ENCODE data around the gene GRK4.
A peak's percentile ranks its signal among the peaks of the same experiment; 100 is the strongest.
"Not testable (repeated sequence)": the region's sequence is repeated elsewhere in the genome, so short reads cannot be mapped to it uniquely, and the experiment has no call there.

Gene GRK4

DNA sequence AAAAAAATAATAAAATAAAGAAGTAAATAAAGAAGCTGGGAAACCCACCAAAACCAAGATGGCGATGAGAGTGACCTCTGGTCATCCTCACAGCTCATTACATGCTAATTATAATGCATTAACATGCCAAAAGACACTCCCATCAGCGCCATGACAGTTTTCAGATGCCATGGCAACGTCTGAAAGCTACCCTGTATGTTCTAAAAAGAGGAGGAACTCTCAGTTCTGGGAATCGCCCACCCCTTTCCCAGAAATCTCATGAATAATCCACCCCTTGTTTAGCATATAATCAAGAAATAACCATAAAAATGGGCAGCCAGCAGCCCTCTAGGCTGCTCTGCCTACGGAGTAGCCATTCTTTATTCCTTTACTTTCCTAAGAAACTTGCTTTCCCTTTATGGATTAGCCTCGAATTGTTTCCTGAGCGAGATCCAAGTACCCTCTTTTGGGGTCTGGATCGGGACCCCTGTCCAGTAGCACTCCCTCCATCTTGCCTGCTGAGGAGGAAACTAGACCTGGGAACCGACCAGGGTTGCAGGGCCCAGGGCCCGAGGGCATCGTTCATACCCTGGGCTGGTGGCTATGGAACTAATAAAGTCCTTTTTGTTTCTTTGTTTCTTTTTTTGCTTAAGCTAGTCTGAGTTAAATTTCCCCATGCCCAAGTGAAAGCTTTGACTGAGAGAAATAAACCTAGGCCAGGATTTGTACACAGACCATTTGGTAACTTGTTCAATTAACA, 80.1 kb downstream of the GRK4 start:
- no peak for DNase-seq

DNA sequence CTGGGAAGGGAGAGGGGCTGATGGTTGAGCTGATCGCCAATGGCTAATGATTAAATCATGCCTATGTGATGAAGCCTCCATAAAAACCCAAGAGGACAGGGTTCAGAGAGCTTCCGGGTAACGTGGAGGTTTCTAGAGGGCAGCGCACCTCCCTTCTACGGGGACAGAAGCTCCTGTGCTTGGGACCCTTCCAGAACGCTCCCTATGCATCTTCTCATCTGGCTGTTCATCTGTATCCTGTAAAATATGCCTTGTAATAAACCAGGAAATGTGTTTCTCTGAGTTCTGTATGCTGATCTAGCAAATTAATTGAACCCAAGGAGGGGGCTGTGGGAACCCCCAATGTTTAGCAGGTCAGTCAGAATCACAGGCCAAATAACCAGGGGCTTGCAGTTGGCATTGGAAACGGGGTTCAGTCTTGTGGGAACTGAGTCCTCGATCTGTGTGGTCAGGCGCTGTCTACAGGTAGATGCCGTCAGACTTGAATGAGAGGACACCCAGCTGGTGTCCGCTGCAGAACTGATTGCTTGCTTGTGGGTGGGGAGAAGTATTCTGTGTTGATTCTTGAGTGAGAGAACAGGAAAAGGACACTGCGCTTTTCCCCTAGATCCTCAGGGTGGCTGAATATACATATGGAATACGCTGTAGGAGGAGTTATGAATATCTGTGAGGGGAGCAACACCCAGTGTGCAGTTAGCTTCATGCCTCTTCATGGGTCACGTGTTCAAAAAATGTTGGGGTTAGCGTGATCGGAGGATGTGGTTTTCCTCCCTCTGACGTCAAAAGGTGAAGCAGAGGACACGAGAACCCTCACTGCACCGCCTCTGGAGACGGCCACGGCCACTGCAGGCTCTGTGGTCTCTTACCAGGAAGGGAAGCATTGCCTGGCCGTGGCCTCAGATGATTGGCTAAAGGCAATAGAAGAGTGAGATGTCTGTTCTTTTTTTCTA, 81.8 kb downstream of the GRK4 start:
- no peak for DNase-seq

DNA sequence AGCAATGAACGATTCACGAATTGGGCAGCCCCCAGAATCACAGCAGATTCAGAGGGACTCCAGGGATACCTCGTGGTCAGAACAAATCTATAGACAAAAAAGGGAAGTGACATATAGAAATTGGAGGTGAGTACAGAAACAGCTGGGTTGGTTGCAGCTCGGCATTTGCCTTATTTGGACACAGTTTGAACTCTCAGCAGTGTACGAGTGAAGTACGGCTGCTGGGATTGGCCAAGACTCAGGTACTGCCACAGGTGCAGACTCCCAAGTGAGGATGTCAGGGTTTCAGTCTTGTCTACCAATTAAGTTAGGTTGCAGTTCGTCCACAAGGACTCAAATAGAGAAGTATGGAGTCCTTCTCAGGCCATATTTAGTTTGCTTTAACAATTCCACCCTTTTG, 82.8 kb downstream of the GRK4 start:
- DNase-seq, result no peak

DNA sequence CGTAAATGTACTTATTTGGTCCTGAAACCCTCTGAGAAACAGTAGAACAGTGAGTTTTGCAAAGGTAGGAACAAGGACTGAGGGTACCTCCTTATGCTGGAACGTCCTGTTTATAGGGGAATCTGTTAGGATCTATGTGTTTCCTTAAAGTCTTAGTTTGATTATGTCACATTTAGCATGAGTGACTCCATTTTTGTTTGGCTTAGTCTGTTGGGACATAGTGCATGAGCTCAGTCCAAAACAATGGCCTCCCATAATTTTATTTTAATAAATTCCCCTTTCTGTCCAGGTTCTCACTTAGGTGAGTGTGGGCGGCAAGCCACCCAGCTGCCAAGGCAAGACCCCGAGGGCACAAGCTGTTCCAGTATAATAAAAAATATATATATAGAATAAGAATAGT, 83.3 kb downstream of the GRK4 start:
- DNase-seq, result no peak

DNA sequence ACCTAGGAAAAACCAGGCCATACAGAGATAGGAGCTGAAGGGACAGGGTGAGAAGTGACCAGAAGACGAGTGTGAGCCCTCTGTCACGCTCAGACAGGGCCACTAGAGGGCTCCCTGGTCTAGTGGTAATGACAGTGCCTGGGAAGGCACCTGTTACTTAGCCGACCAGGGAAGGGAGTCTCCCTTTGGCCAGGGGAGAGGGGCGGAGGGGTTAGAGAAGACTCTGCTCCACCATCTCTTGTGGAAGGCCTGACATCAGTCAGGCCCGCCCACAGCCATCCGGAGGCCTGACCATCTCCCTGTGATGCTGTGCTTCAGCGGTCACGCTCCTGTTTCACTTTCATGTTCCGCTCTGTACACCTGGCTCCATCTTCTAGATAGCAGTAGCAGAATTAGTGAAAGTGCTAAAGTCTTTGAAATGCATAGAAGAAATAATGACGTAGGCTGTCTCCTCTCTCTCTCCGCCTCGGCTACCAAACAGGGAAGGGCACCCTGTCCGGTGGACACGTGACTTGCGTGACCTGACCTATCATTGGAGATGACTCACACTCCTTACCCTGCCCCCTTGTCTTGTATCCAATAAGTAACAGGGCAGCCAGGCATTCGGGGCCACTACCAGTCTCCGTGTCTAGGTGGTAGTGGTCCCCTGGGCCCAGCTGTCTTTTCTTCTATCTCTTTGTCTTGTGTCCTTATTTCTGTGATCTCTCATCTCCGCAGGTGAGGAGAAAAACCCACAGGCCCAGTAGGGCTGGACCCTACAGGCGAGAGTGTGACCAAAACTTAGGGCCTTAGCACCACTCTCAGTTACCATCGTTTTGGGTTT, 84.3 kb downstream of the GRK4 start:
- peak; percentile 12 for DNase-seq

DNA sequence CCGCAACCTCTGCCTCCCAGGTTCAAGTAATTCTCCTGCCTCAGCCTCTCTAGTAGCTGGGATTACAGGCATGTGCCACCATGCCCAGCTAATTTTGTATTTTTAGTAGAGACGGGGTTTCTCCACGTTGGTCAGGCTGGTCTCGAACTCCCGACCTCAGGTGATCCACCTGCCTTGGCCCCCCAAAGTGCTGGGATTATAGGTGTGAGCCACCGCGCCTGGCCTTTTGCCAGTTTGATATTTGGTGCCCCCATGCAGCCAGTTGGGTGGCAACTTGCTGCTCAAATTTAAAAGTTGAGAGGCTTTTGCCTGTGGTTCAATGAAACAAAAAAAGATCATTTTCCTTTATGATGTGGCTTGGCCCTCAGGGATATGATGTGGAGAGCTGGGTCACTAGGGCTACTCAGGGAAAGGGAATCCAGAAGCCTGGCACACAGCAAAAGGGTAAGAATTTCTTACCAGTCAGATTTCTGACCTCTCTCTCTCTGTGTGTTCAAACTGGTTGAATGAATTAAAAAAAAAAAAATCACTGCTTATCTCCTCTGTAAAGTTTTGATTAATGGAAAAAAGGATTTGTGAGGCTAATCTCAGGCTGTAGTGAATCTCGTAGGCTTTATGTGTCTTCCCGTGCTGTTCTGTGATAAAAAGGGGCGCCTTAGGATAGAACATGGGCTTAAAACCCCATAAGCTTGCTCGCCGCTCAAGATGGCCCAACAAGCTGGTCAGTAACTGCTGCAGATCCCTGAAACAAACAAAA, 87.9 kb downstream of the GRK4 start:
- not testable (repeated sequence) for DNase-seq

DNA sequence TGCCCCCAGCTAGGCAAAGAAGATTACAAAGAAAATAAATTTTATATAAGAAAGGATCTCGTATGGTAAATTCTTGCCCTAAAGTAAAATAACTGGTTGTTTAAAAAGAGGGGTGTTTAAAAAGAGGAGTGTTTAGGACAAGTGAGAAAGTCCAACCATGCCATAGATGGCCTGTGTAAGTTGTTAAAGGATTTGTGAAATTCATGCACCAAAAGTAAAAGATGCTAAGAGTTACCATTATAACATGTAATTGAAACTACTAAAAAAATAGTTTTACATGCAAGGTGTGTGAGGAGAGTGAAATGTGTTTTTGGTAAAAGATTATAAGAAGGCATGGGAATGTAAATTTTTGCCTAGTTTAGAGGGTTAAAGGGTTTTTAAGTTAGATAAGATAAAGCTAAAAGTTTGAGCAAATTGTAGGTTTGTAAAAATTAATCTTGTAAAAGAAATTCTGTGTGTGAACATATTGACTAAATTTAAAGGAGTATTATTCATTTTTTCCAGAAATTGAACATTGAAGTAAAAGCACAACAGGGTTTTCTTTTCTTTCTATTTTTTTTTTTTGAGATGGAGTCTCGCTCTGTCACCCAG, 90.9 kb downstream of the GRK4 start:
- DNase-seq, result no peak

DNA sequence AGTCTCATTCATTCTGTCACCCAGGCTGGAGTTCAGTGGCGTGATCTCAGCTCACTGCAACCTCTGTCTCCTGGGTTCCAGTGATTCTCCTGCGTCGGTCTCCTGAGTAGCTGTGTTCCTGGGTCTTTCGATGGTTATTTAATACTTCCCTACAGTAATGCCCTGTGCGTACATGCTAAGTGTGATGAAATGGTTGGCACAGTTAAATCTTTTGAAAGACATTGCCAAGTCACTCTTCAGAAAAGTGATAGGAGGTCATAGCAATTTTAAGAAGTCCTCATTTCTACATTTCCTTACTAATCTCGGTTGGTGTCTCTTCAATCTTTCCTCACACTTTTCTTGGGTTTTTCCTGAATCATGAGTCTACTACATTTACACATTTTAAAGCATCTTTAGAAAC, 96.6 kb downstream of the GRK4 start:
- DNase-seq, result no peak

DNA sequence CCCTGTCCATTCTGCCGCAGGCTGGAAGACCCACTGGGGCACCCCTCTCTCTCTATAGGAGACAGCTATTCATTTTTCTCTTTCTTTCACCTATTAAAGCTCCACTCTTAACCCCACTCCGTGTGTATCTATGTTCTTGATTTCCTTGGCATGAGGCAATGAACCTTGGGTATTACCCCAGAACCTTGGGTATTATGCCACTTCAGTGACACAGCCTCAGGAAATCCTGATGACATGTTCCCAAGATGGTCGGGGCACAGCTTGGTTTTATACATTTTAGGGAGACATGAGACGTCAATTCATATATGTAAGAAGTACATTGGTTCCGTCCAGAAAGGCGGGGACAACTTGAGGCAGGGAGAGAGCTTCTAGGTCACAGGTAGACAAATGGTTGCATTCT, 97.6 kb downstream of the GRK4 start:
- no peak for DNase-seq

DNA sequence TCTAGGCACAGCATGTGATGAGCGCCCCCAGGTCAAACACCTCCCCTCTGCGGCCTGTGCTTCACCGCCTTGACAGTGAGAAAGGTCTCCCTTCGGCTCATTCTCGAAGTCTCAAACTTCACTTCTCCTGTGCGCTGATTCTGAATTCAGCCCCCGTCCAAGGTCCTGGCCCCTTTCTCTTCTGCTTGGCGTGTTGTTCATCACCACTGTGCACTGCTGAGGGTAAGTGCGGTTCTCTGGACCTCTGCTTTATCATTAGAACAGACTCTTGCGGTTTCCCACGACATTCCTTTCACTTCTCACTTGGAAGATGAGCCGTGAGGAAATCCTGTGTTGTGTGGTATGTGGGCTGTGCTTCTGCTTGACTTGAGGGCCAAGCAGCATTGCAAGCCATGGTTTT, 99.1 kb downstream of the GRK4 start:
- no peak for DNase-seq

DNA sequence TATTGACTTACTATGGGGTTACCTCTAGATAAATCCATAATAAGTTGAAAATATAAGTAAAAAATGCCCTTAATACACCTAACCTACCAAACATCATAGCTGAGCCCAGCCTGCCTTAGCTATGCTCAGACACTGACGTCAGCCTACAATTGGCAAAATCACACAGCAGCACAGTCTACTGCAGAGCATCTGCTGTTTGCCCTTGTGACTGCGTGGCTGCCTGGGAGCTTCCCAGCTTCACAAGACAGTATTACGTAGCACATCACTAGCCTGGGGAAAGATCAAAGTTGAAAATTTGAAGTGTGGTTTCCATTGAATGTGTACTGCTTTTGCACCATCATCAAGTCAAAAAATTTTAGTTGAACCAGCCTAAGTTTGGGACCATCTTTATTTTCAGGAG, 102.2 kb downstream of the GRK4 start:
- no peak for DNase-seq

DNA sequence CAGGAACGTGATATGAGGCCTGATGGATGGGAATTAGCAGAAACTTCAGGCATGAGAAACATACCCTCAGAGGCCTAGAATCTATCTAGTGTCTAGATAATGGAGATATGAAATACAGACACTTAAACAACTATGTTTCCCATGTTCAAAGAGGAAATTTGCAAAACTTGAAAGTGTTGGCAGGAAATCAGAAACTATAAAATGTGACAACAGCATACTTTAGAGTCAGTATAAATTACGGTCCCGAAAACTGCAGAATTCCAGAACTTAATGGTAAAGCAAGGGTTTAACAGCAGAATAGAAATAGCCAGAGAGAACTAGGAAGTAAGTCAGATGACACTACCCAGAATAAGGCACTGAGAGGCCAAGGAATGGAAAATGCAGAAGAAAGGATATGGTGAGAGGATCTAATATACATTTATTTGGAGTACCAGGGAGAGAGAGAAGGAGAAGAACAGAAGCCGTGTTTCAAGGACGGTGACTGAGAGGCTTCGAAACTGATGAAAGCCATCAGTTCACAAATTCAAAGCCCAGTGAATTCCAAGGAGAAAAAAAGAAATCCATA, 103.5 kb downstream of the GRK4 start:
- DNase-seq, result no peak

DNA sequence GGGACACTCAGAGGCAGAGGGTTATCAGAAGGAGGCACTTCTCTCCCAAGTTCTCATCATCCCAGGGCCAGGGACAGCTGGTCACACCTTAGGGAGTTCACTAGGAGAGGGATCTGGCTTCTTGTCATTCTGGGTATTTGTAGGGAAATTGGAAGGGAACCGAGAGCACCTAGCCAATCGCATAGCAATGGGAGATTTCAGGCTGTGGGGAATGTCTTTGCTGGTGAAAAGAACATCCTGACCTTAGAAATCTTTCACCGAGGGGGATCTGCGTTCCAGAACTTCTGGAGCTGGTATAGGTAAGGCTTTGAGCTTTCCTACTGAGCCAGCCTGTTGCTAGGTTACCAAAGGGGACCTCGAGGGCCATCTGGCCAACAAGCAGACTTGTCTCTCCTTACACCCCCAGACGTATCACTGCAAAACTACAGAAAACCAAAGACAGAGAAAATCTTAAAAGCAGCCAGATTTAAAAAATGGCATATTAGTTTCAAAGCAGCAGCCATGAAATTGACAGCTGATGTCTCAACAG, 104.2 kb downstream of the GRK4 start:
- no peak for DNase-seq

DNA sequence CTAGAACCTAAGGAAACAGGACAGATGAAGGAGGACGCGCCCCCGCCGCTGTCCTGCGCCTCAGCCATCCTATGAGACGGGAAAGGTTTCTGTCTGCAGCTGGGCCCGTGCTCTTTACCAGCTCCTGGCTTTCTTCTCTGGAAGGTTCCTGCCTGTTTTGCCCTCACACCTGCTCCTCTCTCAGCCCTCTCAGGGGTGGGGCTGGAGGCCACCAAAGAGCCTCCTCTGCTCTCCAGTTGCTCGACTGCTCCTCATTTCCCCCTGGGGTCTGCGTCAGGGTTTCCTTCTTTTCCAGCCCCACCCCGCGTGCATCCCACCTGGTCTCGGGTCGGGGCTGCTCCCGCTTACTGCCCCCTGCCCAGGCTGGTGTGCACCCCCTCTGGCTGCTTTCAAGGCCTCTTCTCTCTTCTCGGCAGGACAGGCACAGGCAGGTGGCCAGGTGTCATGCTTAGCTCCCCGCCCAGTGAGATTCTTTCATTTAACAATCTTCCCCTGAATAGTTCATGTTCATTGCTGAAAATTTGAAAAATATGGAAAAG, 106.4 kb downstream of the GRK4 start:
- no peak for DNase-seq

DNA sequence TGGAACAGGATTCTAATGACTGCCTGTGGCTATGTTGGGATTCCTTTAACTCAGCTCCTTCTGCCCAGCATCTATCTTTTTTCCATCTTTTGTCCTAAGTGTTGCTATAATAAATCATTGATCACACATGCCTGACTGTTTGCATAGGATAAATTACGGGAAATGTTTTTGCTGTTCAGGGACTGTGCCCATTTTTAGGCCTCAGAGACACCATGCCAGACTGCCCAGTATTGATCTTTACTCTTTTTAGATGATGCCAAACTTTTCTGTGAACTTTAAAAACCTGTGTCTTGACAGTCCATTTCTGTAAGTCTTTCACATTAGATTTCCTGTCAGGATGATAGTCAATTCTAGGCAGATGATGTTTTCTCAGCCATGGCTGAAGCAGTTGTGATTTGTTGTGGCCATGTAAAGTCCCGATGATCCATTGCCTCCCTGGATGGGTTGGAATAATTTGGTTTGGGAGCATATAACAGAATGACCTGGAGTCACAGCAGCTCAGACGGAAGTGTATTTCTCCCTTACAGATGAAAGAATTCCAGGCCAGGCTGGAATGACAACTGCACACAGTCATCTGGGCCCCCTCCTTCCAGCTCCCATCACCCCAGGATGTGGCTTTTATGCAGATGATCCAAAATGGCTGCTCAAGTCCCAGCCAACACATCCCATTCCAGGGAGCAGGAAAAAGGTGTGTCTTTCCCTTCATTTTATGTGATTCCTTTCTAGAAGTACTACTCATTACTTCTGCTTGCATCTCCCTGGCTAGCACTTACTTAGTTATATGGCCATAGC, 107.5 kb downstream of the GRK4 start:
- no peak for DNase-seq

DNA sequence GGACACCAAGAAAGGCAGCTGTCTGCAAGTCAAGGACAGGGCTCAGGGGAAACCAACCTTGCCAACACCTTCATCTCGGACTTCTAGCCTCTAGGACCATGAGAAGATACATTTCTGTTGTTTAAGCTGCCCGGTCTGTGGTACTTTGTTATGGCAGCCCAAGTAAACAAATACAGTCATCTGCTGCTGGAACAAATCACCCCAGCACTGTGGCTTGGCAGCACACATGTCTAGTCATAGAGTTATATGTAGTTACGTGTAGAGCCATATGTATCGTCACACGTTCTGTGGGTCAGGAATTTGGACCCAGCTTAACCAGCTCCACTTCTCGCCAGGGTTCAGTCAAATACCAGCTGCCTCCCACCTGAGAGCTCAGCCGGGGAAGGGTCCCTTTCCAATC, 108.4 kb downstream of the GRK4 start:
- no peak for DNase-seq

DNA sequence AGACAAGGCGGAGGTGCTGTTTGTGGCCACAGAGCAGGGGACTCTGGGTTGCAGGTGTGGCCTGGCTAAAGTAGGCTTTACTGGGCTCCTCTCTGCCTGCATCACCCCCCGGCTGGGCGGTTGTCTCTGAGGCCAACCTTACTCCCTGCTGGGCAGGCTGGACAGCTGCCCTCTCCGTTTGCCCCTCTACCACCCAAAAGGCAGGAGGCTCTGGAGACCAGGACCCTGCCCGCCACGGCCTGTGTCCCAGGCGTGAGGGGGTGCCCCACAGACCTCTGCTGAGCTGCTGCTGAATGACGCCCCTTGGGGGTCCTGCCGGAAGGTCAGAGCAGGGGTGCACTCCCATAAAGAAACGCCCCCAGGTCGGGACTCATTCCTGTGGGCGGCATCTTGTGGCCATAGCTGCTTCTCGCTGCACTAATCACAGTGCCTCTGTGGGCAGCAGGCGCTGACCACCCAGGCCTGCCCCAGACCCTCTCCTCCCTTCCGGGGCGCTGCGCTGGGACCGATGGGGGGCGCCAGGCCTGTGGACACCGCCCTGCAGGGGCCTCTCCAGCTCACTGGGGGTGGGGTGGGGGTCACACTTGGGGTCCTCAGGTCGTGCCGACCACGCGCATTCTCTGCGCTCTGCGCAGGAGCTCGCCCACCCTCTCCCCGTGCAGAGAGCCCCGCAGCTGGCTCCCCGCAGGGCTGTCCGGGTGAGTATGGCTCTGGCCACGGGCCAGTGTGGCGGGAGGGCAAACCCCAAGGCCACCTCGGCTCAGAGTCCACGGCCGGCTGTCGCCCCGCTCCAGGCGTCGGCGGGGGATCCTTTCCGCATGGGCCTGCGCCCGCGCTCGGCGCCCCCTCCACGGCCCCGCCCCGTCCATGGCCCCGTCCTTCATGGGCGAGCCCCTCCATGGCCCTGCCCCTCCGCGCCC, 110.0 kb downstream of the GRK4 start:
- no peak for DNase-seq

DNA sequence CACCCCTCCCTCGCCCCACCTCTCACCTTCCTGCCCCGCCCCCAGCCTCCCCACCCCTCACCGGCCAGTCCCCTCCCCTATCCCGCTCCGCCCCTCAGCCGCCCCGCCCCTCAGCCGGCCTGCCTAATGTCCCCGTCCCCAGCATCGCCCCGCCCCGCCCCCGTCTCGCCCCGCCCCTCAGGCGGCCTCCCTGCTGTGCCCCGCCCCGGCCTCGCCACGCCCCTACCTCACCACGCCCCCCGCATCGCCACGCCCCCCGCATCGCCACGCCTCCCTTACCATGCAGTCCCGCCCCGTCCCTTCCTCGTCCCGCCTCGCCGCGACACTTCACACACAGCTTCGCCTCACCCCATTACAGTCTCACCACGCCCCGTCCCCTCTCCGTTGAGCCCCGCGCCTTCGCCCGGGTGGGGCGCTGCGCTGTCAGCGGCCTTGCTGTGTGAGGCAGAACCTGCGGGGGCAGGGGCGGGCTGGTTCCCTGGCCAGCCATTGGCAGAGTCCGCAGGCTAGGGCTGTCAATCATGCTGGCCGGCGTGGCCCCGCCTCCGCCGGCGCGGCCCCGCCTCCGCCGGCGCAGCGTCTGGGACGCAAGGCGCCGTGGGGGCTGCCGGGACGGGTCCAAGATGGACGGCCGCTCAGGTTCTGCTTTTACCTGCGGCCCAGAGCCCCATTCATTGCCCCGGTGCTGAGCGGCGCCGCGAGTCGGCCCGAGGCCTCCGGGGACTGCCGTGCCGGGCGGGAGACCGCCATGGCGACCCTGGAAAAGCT, 110.9 kb downstream of the GRK4 start, which contains the start of the genes HTT and HTT-AS:
HTT (plus strand) TSS at position 604 of the 768 bp plus-strand sequence; CDS start at position 749, 145 bp downstream.
HTT-AS (minus strand) TSS at position 461 of the 768 bp plus-strand sequence.
- DNase-seq, result peak; percentile 82
